Liver (tissue), 9 donors: Measurements from ENCODE around the gene RBFOX1. TPM values are rescaled to one million over a fixed set of nuclear protein-coding genes. Genes with fewer than 3 reads are reported as not detected.

Source experiments
- DNase-seq: peaks from one replicate; pipeline ENCODE4 v3.0.0-alpha.2; 2017; ENCODE audit warnings: low spot score
- H3K27ac ChIP-seq, 2 donors: one replicate each; pipeline ENCODE4 v1.7.0; 2013; ENCODE audit warnings: inconsistent platforms in 2 of 2, low read length in 2 of 2, control low read depth in 1 of 2, low read depth in 1 of 2, mild to moderate bottlenecking in 1 of 2
- H3K27me3 ChIP-seq, 4 donors: one replicate each; pipeline versions ENCODE4 v1.6.1 to v1.7.0; 2013; ENCODE audit warnings: low read length in 3 of 4, inconsistent platforms in 1 of 4, mild to moderate bottlenecking in 1 of 4, moderate library complexity in 1 of 4; ENCODE audit not compliant: control insufficient read depth in 4 of 4, insufficient read depth in 4 of 4
- H3K36me3 ChIP-seq, 4 donors: one replicate each; pipeline versions ENCODE4 v1.6.1 to v1.7.0; 2013; ENCODE audit warnings: low read length in 3 of 4, mild to moderate bottlenecking in 3 of 4, low read depth in 1 of 4, moderate library complexity in 1 of 4; ENCODE audit not compliant: control insufficient read depth in 4 of 4, insufficient read depth in 3 of 4
- H3K4me1 ChIP-seq, 4 donors: one replicate each; pipeline versions ENCODE4 v1.6.1 to v1.7.0; 2013; ENCODE audit warnings: low read length in 3 of 4, mild to moderate bottlenecking in 3 of 4, moderate library complexity in 1 of 4; ENCODE audit not compliant: control insufficient read depth in 4 of 4, insufficient read depth in 4 of 4
- H3K4me3 ChIP-seq, 3 donors: one replicate each; pipeline versions ENCODE4 v1.6.1 to v1.7.0; 2013; ENCODE audit warnings: low read length in 3 of 3, control low read depth in 1 of 3, low read depth in 1 of 3, mild to moderate bottlenecking in 1 of 3
- H3K9ac ChIP-seq, 2 donors: one replicate each; pipeline ENCODE4 v1.7.0; 2013; ENCODE audit warnings: low read length in 2 of 2, mild to moderate bottlenecking in 2 of 2, moderate library complexity in 2 of 2, control low read depth in 1 of 2, low read depth in 1 of 2
- H3K9me3 ChIP-seq, 4 donors: one replicate each; pipeline versions ENCODE4 v1.6.1 to v1.7.0; 2013; ENCODE audit warnings: low read length in 3 of 4; ENCODE audit not compliant: control insufficient read depth in 4 of 4
- ATF3 ChIP-seq: IDR thresholded peaks from 2 replicates; pipeline ENCODE4 v1.6.1; 2016; ENCODE audit warnings: antibody characterized with exemption
- EGR1 ChIP-seq, 2 donors: IDR thresholded peaks; 2 replicates each; pipeline ENCODE4 v1.6.1; 2016 to 2018; ENCODE audit warnings: antibody characterized with exemption in 2 of 2, low read depth in 2 of 2
- FOXA1 ChIP-seq: IDR thresholded peaks from 2 replicates; pipeline ENCODE4 v1.6.1; 2016; ENCODE audit warnings: antibody characterized with exemption
- FOXA2 ChIP-seq: IDR thresholded peaks from 2 replicates; pipeline ENCODE4 v1.6.1; 2016; ENCODE audit warnings: antibody characterized with exemption
- GABPA ChIP-seq, 2 donors: IDR thresholded peaks in 1 of 2; conservative IDR thresholded peaks in 1 of 2; 2 replicates each; pipeline ENCODE4 v1.6.1; 2016; ENCODE audit warnings: antibody characterized with exemption in 2 of 2, mild to moderate bottlenecking in 1 of 2, moderate library complexity in 1 of 2
- HNF4A ChIP-seq, 2 donors: conservative IDR thresholded peaks; 2 replicates each; pipeline ENCODE4 v1.6.1; 2016; ENCODE audit warnings: antibody characterized with exemption in 2 of 2, mild to moderate bottlenecking in 2 of 2
- HNF4G ChIP-seq: IDR thresholded peaks from 2 replicates; pipeline ENCODE4 v1.6.1; 2016; ENCODE audit warnings: antibody characterized with exemption
- JUND ChIP-seq, 2 donors: IDR thresholded peaks; 2 replicates each; pipeline ENCODE4 v1.6.1; 2016; ENCODE audit warnings: antibody characterized with exemption in 2 of 2
- MAX ChIP-seq: IDR thresholded peaks from 2 replicates; pipeline ENCODE4 v1.6.1; 2016; ENCODE audit warnings: antibody characterized with exemption
- NR2F2 ChIP-seq: IDR thresholded peaks from 2 replicates; pipeline ENCODE4 v1.6.1; 2016; ENCODE audit warnings: antibody characterized with exemption
- RAD21 ChIP-seq, 2 donors: IDR thresholded peaks; 2 replicates each; pipeline ENCODE4 v1.6.1; 2016; ENCODE audit warnings: antibody characterized with exemption in 2 of 2, mild to moderate bottlenecking in 2 of 2
- RXRA ChIP-seq, 2 donors: IDR thresholded peaks; 2 replicates each; pipeline ENCODE4 v1.6.1; 2017 to 2018; ENCODE audit warnings: antibody characterized with exemption in 2 of 2, mild to moderate bottlenecking in 1 of 2
- SP1 ChIP-seq: IDR thresholded peaks from 2 replicates; pipeline ENCODE4 v1.6.1; 2018; ENCODE audit warnings: antibody characterized with exemption, mild to moderate bottlenecking
- TAF1 ChIP-seq: conservative IDR thresholded peaks from 2 replicates; pipeline ENCODE4 v1.6.1; 2016; ENCODE audit warnings: antibody characterized with exemption, mild to moderate bottlenecking
- YY1 ChIP-seq: IDR thresholded peaks from 2 replicates; pipeline ENCODE4 v1.6.1; 2016; ENCODE audit warnings: antibody characterized with exemption, mild to moderate bottlenecking
- WGBS: extraction: QIAGEN DNeasy Blood & Tissue Kit; methylation state at CpG from one replicate; pipeline ENCODE4 v1.1.7; 2013; 5-methylcytosine and 5-hydroxymethylcytosine counted together
- polyA plus RNA-seq, 2 donors: library from polyadenylated mRNA; stranded (reverse) in 1 of 2; unstranded in 1 of 2; fragments of 200-250 nt in 1 of 2; fragments of >200 nt in 1 of 2; fragmentation: Nextera tagmentation in 1 of 2; extraction: Ambion mirVana in 1 of 2; gene quantifications; one replicate each; pipeline versions ENCODE4 v1.2.1 to v1.2.3, GENCODE V29; 2013 to 2015
- total RNA-seq, 2 donors: library from RNA; depleted of rRNA; stranded (reverse); fragments of >200 nt; gene quantifications; one replicate each; pipeline ENCODE4 v1.2.3, GENCODE V29; 2014
- TF ChIP-seq, protein P1 (sequence below): IDR thresholded peaks from 2 replicates; pipeline ENCODE4 v1.6.1; 2016; ENCODE audit warnings: antibody characterized with exemption, mild to moderate bottlenecking
- TF ChIP-seq, protein P2 (sequence below): fragments of 150-350 bp; IDR thresholded peaks from 2 replicates; pipeline ENCODE4 v1.5.1; 2017; ENCODE audit warnings: improper control_type of control experiment, low read depth, low read length; ENCODE audit not compliant: missing input control
- donor health status: healthy.
- donor health status: healthy.
- donor health status: healthy.
- donor health status: healthy.
- donor health status: healthy.

Gene RBFOX1
- total and polyA plus RNA-seq, 4 donors = not detected

- Histone ChIP-seq H3K27ac (no peak overlapping the region), H3K9ac (no peak overlapping the region), H3K9me3 (no peaks in the 10 kb centered on the region), H3K4me1 (no peaks in the 10 kb centered on the region), H3K27me3 (peaks cover 0 to 5% (median under 1%) of the 10 kb centered on the region in 4 donors), H3K4me3 (no peak overlapping the region), H3K36me3 (no peaks in the 10 kb centered on the region)
- 60% methylated on average over 5 of the region's 5 CpGs for WGBS
- TF ChIP-seq HNF4A (conservative IDR thresholded peaks at IDR 0.05) (no peak), SP1 (no peak), JUND (IDR thresholded peaks at IDR 0.05) (no peak), FOXA2 (no peak), FOXA1 (no peak), HNF4G (no peak), TAF1 (no peak), RXRA (IDR thresholded peaks at IDR 0.05) (no peak), ATF3 (no peak), NR2F2 (no peak), GABPA (IDR thresholded peaks at IDR 0.05 in 1 of 2, conservative IDR thresholded peaks at IDR 0.05 in 1 of 2) (no peak), YY1 (no peak), EGR1 (IDR thresholded peaks at IDR 0.05; ENCODE audit: low read depth in 2 of 2) (no peak), MAX (no peak)
- TF ChIP-seq, protein P1, sequence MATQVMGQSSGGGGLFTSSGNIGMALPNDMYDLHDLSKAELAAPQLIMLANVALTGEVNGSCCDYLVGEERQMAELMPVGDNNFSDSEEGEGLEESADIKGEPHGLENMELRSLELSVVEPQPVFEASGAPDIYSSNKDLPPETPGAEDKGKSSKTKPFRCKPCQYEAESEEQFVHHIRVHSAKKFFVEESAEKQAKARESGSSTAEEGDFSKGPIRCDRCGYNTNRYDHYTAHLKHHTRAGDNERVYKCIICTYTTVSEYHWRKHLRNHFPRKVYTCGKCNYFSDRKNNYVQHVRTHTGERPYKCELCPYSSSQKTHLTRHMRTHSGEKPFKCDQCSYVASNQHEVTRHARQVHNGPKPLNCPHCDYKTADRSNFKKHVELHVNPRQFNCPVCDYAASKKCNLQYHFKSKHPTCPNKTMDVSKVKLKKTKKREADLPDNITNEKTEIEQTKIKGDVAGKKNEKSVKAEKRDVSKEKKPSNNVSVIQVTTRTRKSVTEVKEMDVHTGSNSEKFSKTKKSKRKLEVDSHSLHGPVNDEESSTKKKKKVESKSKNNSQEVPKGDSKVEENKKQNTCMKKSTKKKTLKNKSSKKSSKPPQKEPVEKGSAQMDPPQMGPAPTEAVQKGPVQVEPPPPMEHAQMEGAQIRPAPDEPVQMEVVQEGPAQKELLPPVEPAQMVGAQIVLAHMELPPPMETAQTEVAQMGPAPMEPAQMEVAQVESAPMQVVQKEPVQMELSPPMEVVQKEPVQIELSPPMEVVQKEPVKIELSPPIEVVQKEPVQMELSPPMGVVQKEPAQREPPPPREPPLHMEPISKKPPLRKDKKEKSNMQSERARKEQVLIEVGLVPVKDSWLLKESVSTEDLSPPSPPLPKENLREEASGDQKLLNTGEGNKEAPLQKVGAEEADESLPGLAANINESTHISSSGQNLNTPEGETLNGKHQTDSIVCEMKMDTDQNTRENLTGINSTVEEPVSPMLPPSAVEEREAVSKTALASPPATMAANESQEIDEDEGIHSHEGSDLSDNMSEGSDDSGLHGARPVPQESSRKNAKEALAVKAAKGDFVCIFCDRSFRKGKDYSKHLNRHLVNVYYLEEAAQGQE = no peak
- TF ChIP-seq, protein P2, sequence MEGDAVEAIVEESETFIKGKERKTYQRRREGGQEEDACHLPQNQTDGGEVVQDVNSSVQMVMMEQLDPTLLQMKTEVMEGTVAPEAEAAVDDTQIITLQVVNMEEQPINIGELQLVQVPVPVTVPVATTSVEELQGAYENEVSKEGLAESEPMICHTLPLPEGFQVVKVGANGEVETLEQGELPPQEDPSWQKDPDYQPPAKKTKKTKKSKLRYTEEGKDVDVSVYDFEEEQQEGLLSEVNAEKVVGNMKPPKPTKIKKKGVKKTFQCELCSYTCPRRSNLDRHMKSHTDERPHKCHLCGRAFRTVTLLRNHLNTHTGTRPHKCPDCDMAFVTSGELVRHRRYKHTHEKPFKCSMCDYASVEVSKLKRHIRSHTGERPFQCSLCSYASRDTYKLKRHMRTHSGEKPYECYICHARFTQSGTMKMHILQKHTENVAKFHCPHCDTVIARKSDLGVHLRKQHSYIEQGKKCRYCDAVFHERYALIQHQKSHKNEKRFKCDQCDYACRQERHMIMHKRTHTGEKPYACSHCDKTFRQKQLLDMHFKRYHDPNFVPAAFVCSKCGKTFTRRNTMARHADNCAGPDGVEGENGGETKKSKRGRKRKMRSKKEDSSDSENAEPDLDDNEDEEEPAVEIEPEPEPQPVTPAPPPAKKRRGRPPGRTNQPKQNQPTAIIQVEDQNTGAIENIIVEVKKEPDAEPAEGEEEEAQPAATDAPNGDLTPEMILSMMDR = no peak
- no peak for DNase-seq
These were observed 229.3 kb downstream of the RBFOX1 start for GRCh38 chr16:7561908-7562405.

- no peak overlapping the region for H3K9ac ChIP-seq
- no peaks in the 10 kb centered on the region for H3K36me3 ChIP-seq
- H3K9me3 ChIP-seq = no peaks in the 10 kb centered on the region
- WGBS = 74% methylated on average over 9 of the region's 9 CpGs
- no peak overlapping the region for H3K27ac ChIP-seq
- peaks cover 0 to 5% (median under 1%) of the 10 kb centered on the region in 4 donors for H3K27me3 ChIP-seq
- TF ChIP-seq MAX = no peak
- no peak for TF ChIP-seq HNF4A (conservative IDR thresholded peaks at IDR 0.05)
- TF ChIP-seq HNF4G = no peak
- TF ChIP-seq RXRA (IDR thresholded peaks at IDR 0.05) = no peak
- TF ChIP-seq, protein P1 = no peak
- TF ChIP-seq RAD21 (IDR thresholded peaks at IDR 0.05) = no peak
- TF ChIP-seq ATF3 = no peak
- no peak for TF ChIP-seq TAF1
- no peak for TF ChIP-seq YY1
- TF ChIP-seq JUND (IDR thresholded peaks at IDR 0.05) = no peak
- no peak for TF ChIP-seq SP1
- no peak for TF ChIP-seq FOXA2
- no peak for TF ChIP-seq NR2F2
- H3K4me1 ChIP-seq = no peaks in the 10 kb centered on the region
- DNase-seq = no peak
- no peak overlapping the region for H3K4me3 ChIP-seq
These were observed 233.7 kb downstream of the RBFOX1 start for GRCh38 chr16:7566360-7566759.
